ENCODE measurements around the gene GORASP2. TPM values are rescaled to one million over a fixed set of nuclear protein-coding genes. Genes with fewer than 3 reads are reported as not detected.

GORASP2 gene
- total RNA-seq, 1 experiment from 2014 or later = 57.0 TPM

DNA sequence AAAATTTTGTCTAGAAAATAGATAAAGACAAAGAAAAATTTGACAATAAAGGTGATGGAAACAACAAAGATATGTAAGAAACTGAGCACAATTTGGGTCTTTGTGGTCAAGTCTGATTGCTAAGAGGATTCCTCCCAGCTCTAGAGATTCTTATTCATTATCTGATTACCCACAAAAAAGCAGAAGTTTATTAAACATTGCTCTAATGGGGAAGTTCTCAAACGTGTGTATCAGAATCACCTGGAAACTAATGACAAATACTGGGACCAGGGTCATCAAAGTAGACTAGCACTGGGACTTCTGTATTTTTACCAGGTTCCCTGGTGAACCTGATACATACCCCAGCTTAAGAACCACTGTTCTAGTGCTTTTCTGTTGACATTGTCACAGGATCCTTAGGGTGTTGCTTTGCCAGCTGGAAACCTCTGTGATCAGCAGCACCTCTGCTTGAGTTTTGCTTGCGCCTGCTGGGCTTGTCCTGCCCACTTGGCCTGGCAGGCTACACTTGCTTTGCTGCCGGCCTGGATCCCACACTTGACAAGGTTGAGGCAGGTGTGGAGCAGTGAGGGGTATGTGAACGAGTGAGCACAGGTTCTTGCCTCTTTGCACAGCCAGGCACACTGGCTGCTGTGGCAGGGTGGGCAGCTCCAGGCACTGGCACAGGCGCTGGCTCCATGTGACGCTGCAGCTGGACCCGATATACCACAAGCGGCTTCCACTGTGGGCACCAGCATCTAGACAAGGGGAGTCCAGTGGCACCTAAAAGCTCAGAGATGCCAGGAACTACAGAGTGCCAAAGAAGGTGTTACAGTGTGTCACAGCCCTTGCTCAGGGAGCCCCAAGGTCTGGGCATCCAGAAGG lies 6.2 kb upstream of the GORASP2 start:
- no peak for DNase-seq (ENCODE audit: low spot score)

DNA sequence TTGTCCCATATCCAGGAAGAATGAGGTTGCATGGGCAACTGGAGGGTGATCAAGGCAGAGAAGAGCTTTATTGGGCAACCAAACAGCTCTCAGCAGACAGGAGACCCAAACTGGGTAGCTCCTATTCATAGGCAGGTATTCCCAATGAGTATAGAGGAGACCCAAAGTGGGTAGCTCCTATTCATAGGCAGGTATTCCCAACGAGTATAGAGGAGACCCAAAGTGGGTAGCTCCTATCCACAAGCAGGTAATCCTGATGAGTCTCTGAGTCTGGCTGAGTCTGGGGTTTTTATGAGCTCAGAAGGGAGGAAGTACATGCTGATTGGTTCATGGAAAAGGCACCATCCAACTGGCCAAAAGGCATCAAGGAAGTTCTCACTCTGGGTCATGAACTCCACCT lies 5.3 kb upstream of the GORASP2 start:
- DNase-seq (ENCODE audit: low spot score) = no peak

DNA sequence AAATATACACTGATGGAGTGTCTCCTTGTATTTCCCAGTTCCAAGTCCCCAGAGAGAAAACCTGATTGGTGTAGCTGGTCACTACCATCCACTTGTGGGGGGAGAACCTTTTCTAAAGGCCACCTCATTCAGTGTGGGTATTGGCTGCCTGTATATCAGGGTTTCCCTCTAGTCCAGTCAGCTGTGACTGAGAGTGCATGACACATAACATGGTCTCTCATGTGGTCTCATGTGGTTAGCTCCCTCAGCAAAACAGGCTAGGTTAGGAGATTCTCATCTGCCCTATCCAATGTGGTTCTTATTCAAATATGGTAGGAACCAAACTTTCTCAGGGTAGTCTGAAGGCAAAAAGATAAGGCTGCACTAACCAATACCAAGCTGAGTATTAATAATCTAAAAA lies 4.1 kb upstream of the GORASP2 start:
- DNase-seq (ENCODE audit: low spot score) = no peak

DNA sequence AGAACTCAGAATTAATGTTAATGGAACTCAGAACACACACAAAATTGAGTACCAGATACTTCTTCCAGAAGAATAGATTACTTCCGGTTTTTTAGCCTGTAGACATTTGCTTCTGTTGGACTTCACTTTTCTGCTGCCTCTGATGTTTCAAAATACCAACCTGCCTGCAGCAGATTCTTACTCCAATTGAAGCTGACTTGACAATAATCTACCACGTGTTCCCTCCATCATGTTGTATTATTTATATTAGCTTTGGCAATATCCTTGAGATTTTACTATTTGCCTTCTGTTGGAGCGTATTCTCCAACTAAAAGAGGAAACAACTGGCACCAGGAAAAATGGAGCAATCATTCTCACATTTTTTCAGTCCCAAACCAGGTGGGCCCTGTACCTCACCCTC lies 3.1 kb upstream of the GORASP2 start:
- DNase-seq (ENCODE audit: low spot score) = no peak

DNA sequence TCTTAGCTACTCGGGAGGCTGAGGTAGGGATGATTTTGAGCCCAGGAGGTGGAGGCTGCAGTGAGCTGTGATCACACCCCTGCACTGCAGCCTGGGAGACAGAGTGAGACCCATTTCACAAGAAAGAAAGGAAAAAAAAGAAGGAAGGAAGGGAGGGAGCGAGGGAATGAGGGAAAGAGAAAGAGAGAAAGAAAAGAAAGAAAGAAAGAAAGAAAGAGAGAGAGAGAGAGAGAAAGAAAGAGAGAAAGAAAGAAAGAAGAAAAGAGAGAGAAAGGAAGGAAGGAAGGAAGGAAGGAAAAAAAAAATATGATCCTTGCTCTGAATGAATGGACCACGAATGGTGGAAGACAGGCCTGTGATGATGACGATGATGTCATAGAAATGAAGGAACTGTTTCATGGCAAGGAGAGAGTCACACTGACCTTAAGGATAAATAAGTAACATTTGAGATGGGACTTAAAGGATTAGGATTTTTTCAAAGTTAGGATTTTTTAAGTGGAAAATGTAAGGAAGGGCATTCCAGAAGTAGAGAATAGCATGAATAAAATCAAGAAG lies 2.2 kb upstream of the GORASP2 start:
- DNase-seq (ENCODE audit: low spot score) = no peak

DNA sequence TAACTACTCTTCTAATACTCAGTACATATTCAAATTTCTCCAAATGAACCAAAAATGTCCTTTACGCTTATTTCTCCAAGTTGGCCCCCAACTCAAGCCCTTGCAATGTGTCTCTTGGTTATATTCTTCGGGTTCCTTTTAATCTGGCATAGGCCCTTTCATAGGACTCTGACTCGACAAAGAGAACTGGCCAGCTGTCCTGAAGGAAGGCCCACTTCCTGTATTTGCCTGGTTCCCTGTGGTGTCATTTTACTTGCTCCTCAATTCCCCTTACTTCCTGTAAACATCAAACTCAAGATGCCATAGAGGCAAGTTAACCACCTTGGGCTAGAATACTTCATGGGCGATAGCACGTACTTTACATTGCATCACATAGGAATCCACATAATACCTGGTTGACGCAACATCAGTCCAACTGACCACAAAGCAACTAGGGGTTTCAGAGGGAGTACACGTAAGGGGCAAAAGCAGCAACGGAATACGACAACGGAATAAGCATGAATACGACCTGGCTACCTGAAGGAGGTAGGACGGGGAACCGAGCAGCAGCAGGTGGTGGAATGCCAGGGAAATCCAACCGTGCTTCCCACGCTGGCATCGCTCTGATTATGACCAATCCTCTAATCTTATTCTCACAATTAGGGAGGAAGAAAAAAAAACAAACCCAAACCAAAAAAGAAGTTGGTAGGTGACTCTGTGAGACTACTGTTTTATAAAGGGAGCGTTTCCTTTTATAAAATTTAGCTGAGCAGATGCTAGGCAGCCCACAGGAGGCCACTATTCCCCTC lies 823 bp upstream of the GORASP2 start:
- no peak for DNase-seq (ENCODE audit: low spot score)

DNA sequence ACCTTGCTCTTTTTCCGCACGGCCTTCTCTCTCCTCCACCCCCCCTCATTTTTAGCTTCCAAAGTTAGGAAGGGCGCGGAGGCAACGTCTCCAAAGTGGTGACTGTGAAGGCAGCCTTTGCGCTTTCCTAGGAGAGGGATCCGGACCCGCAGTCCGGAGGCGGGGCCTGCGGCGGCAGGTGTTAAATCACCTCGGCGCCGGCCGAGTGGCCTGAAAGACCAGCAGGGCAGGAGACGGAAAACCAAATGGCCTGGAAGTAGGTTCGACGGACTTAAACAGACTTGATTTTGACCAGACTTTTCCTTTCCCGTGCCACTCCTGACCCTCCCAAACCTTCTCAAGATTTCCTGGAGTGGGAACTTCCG lies 615 bp downstream of the GORASP2 start:
- DNase-seq (ENCODE audit: low spot score) = peak; percentile 75

DNA sequence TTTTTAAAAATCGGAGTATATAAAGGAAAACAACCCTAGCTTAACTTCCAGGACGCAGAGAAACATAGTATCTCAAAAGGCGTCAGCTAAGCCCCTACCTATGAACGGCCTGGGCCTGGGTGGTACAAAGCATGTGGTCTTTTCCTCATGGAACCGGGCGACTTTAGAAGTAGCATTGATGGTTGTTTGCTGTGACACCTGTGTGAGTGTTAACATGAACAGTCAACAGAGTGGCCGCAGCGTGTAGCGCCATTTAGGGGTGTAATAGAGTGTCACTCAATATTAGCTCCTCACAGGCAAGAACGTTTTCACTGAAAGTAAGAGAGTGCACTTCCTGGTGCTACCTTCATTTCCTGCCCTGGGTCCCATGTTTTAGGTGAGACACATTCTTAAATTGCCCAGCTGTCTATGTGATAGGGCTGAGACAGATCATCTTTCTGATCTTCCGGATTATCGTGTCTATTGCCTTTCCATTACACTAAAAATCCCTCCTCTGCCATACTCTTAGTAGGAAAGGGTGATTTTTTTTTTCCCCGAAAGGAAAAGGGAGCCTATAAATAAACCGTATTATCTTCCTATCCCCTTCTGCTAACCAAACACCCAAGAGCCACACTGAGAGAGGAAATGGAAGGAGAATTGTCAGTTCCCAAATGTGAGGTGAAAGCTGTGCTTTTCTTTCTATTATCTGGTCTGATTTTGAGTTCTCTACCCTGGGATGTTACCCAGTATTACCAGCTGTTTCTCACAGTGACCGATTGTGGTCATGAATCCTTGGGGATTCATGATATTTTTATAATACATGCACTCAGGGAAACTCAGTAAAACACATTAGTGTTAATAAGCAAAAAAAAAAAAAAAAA lies 1.3 kb downstream of the GORASP2 start:
- peak; percentile 67 for DNase-seq (ENCODE audit: low spot score)

DNA sequence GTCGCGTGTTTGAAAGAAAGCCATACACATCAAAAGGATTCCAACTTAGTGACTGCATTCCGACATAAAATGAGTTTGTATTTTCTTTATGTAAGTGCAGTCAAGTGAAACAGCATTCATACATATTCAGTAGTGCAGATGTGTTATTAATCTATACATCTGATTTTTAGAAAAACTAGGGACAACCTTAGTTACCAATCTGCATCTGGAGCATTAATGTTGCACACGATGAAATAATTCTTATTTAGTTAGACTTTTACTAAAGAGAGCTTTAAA lies 1.9 kb downstream of the GORASP2 start:
- no peak for DNase-seq (ENCODE audit: low spot score)

DNA sequence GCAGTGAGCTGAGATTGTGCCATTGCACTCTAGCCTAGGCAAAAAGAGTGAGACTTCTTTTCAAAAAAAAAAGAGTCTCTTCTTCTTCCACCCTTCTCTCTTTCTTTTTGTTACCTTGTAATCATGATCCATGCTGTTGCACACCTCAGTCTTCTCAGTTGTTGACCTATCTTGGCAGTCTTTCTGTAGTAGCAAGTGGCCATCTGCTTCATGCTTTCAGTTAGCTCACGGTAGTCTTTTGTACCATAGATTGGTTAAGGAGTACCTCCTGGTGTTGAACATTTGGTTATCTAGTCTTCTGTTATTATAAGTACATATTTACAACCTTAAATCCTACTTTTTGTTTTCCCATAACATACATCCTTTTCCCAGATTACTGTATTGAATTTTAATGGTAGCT lies 3.1 kb downstream of the GORASP2 start:
- DNase-seq (ENCODE audit: low spot score) = no peak

DNA sequence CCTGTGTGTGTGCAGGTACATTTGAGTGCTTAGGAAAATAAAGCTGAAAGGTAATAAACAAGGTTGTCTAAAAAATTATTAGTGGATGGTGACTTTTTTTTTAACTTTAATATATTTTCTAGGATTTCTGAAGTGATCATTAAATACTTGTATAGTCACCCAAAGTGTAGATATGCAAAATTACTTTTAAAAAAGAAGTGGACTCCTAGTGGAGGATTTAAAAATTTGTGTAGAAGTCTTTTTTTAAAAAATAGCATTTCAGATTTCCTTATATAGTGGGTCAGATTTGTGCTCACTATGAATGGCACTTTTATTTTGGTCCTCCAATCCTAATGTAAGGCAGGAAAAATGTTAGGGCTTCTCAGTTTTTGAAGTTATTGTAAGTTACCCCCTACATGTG lies 3.9 kb downstream of the GORASP2 start:
- no peak for DNase-seq (ENCODE audit: low spot score)

DNA sequence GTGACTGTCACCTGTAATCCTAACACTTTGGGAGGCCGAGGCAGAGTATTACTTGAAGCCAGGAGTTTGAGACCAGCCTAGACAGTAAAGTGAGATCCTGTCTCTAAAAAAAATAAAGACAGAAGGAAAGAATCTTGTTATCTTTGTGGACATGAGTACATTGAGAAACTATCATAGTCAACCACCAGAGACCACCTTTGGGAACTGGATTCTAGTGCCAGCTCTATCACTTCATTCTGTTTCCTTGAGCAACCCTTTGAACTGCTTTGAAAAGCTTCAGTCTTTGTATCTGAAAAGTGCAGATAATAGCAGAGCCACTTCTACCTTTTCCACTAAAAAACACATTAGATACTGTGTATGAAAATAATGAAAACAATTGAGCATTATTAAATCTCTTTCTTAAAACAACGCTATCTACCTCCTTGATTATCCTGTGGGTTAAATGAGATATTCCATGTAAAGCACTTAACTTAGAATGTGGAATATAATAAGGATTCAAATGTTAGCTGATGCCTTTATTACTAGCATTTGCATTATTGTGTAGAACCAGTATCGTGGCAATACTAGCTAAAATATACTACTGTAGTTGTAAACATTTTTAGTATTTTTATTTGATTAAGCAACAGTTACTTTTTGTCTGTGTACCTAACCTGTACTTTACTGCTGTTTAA lies 8.8 kb downstream of the GORASP2 start:
- no peak for DNase-seq (ENCODE audit: low spot score)

DNA sequence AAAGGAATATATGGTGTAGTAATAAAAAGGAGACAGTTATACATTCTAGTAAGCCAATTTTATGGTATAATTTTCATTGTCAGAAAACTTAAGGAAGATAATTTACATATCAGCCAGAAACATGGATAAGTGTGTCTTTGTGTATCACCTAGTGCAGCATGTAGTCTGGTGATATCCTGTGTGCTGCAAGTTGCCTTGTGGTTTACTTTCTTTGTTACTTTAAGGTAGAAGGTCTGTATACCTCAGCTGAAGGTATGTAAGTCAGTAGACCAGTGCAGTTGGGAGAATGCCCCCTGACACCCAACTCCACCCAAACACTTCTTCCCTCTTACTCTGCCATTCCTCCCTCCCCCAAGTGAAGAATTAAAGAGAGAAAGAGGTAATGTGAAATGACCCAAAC lies 11.0 kb downstream of the GORASP2 start:
- DNase-seq (ENCODE audit: low spot score) = no peak

DNA sequence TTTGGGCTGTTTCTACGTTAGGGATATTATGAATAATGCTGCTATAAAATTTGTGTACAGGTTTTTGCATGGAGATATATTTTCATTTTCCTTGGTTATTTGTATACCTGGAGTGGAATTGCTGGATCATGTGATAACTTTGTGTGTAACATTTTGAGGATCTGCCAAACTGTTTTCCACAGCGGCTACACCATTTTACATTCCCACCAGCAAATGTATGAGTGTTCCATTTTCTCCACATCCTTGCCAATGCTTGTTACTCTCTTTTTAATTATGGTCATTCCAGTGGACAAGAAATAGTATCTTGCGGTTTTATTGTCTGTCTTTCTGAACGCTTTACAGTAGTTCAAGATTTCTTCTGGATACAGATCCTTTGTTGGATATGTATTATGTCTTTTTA lies 13.6 kb downstream of the GORASP2 start:
- DNase-seq (ENCODE audit: low spot score) = no peak

DNA sequence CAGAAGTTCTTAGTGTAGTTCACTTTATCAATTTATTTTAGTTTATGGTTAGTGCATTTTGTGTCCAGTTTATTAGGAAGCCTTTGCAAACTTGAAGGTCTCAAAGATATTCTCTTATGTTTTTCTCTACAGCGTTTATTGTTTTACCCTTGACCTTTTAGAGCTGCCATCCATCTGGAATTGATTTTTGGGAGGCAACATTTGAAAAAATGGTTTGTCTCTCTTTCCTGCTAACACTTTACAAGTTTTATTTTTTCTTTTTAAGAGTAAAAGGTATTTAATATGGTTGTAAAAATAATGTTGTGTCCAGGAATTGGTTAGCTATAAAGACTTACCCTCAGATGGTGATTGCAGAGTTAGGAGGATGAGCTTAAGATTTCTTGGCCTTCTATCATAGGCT lies 14.0 kb downstream of the GORASP2 start:
- no peak for DNase-seq (ENCODE audit: low spot score)

DNA sequence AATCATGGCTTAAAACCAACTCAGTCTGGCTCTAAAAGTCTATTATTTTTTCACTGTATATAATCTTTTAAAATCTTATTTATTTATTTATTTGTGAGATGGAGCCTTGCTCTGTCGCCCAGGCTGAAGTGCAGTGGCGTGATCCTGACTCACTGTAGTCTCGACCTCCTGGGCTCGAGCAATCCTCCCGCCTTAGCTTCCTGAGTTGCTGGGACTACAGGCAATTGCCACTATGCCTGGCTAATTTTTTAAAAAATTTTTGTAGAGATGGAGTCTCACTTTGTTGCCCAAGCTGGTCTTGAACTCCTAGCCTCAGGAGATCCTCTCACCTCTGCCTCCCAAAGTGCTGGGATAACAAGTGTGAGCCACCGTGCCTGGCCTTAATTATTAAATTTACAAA lies 14.5 kb downstream of the GORASP2 start:
- no peak for DNase-seq (ENCODE audit: low spot score)

DNA sequence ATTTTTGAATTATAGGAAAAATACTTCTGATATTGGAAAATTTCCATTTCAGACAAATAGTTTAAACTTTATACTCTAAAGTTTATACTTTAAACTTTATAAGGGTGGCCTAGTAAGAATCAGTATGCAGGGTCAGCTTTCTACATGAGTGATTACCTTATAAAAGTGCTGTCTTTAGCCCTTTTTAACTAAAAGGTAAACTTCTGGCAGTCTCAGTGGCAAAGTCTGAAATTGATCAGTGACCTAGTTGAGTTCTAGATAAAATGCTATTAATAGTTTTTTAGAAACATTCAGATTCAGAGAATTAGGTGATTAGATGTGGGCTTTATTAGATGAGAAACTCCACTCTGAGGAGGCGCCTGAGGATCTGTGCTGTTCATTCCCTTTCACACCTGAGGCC lies 15.5 kb downstream of the GORASP2 start:
- DNase-seq (ENCODE audit: low spot score) = no peak

DNA sequence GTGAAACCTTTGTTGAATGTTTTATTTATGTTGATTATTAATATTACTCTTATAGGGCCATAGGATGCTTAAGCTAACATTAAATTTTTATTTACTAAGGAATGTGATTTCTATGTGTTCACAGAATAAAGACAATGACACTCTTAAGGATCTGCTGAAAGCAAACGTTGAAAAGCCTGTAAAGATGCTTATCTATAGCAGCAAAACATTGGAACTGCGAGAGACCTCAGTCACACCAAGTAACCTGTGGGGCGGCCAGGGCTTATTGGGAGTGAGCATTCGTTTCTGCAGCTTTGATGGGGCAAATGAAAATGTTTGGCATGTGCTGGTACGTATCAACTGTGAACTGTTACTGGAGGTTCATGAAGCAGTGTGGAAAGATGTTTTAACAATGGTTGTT lies 20.4 kb downstream of the GORASP2 start:
- DNase-seq (ENCODE audit: low spot score) = no peak

DNA sequence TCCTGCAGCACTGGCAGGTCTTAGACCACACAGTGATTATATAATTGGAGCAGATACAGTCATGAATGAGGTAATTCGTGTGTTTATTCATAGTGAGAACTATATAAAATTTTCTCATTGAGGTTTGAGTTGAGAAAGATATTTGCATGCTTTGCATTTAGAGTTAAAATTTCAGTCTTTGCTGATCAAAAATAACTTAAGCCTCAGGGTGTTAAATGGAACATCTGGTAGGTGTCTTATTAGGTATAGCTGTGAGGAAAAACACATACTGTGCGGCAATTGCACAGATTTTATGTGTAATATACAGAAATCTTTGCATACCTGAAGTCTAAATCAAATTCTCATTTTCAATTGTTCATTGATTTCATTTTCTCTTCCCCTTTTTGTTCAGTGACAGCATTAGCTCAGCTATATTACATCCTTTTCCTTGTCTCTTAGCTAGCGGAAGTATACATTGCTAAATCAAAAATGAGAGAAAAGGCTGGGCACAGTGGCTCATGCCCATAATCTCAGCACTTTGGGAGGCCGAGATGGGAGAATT lies 21.2 kb downstream of the GORASP2 start:
- DNase-seq (ENCODE audit: low spot score) = no peak

DNA sequence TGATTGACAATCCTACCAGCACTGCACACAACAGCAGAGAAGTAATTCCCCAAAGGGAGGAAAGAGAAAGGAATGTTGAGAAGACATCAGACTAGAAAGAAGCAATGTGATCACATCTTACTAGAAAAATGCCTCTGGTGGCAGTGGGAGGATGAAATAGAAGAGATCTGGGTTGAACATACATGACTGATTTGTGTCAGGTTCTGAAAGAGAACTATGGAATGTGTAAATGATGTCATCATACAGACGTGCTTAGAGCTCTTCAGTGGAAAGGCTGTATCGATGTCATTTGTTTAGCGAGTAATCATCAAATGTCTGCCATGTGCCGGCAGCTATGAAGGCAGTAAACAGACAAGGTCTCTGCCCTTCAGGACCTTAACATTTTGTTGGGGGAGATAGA lies 24.9 kb downstream of the GORASP2 start:
- no peak for DNase-seq (ENCODE audit: low spot score)

DNA sequence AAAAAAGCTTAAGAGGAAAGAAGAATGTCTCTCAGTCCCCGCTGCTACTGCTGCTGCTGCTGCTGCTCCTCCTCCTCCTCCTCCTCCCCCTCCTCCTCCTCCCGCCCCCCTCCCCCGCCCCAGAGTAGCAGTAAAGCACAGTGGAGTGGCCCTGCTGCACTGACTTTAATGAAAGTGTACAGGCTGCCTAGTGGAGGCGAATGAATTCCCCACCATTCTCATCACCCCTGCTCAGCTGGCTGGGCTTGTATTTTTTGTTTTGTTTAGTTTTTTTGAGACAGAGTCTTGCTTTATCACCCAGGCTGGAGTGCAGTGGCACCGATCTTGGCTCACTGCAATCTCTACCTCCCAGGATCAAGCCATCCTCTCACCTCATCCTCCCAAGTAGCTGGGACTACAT lies 34.3 kb downstream of the GORASP2 start:
- DNase-seq (ENCODE audit: low spot score) = no peak

All from HT-29 (cell line).